Measurements from ENCODE around the gene TTC31. TPM values are rescaled to one million over a fixed set of nuclear protein-coding genes. Genes with fewer than 3 reads are reported as not detected.

The TTC31 gene
- total and polyA plus RNA-seq, 4 donors: 9.9 to 26.4 (median 15.8) TPM

GRCh38 chr2:74488643-74489481 lies 6.0 kb downstream of the TTC31 start:
- 45% methylated on average over 9 of the region's 9 CpGs for WGBS
- peaks cover 39 to 72% (median 67%) of the 10 kb centered on the region in 4 donors for H3K4me1 ChIP-seq (ENCODE audit: control insufficient read depth in 4 of 4, insufficient read depth in 4 of 4, low read length in 3 of 4)
- H3K4me3 ChIP-seq (ENCODE audit: low read depth in 1 of 3, low read length in 3 of 3): peak overlapping the region in 2 of 3 donors; percentile 9 to 25
- H3K36me3 ChIP-seq (ENCODE audit: control insufficient read depth in 4 of 4, insufficient read depth in 3 of 4, low read depth in 1 of 4, low read length in 3 of 4): peaks cover 9 to 16% (median 12%) of the 10 kb centered on the region in 4 donors
- no peak for DNase-seq (ENCODE audit: low spot score)
- H3K9ac ChIP-seq (ENCODE audit: low read depth in 1 of 2, low read length in 2 of 2): no peak overlapping the region
- H3K27ac ChIP-seq (ENCODE audit: low read depth in 1 of 2, low read length in 2 of 2): peak overlapping the region; percentile 38 to 50
- no peaks in the 10 kb centered on the region for H3K9me3 ChIP-seq (ENCODE audit: control insufficient read depth in 4 of 4, low read length in 3 of 4)
- TF ChIP-seq HNF4G (IDR thresholded peaks at IDR 0.05): peak; percentile 78
- peak; percentile 66 for TF ChIP-seq YY1 (IDR thresholded peaks at IDR 0.05)
- TF ChIP-seq FOXA2 (IDR thresholded peaks at IDR 0.05): peak; percentile 25
- peak in 1 of 2 donors; percentile 70 for TF ChIP-seq GABPA (IDR thresholded peaks at IDR 0.05 in 1 of 2, conservative IDR thresholded peaks at IDR 0.05 in 1 of 2)
- peak; percentile 58 for TF ChIP-seq NR2F2 (IDR thresholded peaks at IDR 0.05)
- peak in 1 of 2 donors; percentile 88 for TF ChIP-seq JUND (IDR thresholded peaks at IDR 0.05)
- peak; percentile 86 for TF ChIP-seq SP1 (IDR thresholded peaks at IDR 0.05)
- peak; percentile 45 for TF ChIP-seq ATF3 (IDR thresholded peaks at IDR 0.05)
- TF ChIP-seq CTCF (IDR thresholded peaks at IDR 0.05; ENCODE audit: low read depth, low read length, missing input control): peak; percentile 13
- no peak for TF ChIP-seq EGR1 (IDR thresholded peaks at IDR 0.05; ENCODE audit: low read depth in 2 of 2)
- TF ChIP-seq RXRA (IDR thresholded peaks at IDR 0.05): peak; percentile 91 to 96
- TF ChIP-seq HNF4A (conservative IDR thresholded peaks at IDR 0.05): peak; percentile 91 to 95
- peak; percentile 46 to 51 for TF ChIP-seq RAD21 (IDR thresholded peaks at IDR 0.05)
- peak; percentile 51 for TF ChIP-seq MAX (IDR thresholded peaks at IDR 0.05)
- peak; percentile 75 for TF ChIP-seq ZBTB33 (IDR thresholded peaks at IDR 0.05)
- no peak for TF ChIP-seq TAF1 (conservative IDR thresholded peaks at IDR 0.05)
- no peak for TF ChIP-seq FOXA1 (IDR thresholded peaks at IDR 0.05)
- no peak for TF ChIP-seq REST (IDR thresholded peaks at IDR 0.05)
- no peaks in the 10 kb centered on the region for H3K27me3 ChIP-seq (ENCODE audit: control insufficient read depth in 4 of 4, insufficient read depth in 4 of 4, low read length in 3 of 4)
